ENCODE measurements around the gene TLE3.

The TLE3 gene

DNA sequence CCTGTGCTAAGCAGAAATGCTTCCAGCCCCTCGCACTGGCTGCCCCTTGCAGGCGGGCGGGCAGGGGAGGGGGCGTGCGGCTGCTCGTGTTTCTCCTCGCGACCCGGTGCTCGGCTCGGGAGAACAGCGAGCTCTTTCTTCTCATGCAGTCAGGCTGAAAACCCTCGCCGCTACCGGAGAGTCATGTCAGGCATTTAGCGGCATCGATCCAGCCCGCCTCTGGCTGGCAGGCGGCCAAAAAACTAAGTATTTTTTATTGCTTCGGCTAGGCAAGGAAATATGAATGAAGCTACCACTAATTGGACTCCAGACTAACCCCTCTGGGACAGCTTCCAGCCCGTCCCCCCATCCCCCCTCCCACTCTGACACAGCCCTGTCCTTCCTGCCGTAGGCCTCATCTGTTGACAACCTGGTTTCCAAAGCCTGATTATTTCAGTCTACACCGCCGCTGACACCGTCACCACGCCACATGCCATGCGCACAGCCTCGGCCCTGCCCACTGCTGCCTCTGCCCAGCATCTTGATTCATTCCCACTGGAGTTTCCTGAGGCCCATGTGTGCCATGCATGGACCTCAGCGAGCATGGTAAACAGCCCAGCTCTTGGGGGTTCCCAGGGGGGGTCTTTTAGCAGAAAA, 35.3 kb downstream of the TLE3 start:
- no peak for DNase-seq (ENCODE audit: low read depth)

DNA sequence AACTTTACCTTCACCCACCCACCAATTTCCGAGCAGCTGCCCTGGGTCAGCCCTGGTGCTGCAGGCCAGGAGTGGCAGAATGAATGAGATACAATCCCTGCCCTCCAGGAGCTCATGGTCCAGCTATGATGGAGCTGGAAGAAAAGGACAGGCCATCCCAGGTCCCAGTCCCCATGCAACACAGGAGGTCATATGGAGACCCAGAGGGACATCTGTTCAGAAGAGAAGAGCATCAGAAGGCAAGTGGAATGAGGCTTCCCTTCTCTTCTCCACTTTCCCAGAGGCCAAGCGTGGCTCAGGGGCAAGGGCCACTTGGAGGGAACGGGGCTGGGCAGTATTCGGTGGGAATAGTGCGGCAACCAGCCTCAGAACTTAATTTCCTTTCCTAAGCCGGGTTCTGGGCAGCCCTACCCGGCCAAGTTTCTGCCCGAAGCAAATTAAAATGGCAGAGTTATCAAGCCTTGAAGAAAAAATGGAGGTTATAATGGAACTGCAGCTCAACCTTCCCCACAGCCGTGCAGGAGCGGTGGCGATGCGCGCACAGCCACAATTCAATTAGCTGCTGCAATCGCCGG, 35.9 kb downstream of the TLE3 start:
- no peak for DNase-seq (ENCODE audit: low read depth)

DNA sequence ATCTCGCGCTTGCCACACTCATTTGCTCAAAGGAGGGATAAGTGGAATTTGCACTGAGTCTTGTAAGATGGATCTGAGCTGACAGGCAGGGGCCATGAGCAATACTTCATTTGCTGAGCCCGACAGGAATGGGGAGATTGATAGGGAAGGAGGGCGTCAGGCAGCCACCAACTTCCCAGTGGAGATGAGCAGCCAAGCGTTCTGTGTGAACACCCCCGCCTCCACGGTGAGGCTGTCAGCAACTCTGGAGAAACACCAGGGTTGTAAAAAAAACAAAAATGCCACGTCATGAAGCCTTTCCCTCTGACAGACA, 36.8 kb downstream of the TLE3 start:
- DNase-seq (ENCODE audit: low read depth) = no peak

- no peak for DNase-seq (ENCODE audit: low read depth)
Measured at GRCh38 chr15:70060214-70060992, 37.3 kb downstream of the TLE3 start.

DNA sequence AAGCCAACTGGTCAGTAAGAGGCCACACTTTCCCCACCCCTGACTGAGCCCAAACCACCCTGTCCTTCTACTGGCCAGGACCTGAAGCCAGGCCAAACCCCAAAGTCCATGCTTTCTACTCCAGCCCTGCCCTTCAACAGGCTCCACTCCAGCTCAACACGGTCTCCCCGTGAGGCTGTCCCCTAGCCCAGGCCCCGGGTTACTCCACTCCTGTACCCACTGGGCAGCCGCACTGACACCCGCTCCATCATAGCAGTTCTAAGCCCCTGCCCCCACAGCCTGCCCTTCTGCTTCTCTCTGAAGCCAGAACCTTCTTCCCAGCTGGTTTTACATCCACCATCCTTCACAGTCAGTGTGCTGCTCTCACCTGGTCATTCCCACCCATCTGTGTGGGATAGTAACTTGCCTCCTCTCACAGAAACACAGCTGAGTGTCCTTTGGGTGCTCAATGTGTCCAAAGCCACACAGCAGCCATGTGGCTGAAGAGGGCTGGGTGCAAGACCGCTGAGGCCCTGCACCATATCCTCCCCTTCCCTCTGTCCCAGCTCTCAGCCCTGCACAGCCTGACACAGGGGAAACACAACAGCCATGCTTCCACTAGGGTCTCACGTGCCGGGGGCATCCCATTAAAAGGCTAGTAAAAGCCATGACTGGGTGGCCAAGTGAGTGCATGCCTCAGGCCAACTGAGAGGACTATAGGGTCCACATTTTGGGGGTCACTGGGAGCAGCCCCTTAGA, 38.1 kb downstream of the TLE3 start:
- no peak for DNase-seq (ENCODE audit: low read depth)

- DNase-seq (ENCODE audit: low read depth) = no peak
Measured at GRCh38 chr15:70058642-70059360, 38.9 kb downstream of the TLE3 start.

GRCh38 chr15:70057931-70058641, 39.6 kb downstream of the TLE3 start:
- DNase-seq (ENCODE audit: low read depth) = no peak

GRCh38 chr15:70056091-70056680, 41.5 kb downstream of the TLE3 start:
- no peak for DNase-seq (ENCODE audit: low read depth)

DNA sequence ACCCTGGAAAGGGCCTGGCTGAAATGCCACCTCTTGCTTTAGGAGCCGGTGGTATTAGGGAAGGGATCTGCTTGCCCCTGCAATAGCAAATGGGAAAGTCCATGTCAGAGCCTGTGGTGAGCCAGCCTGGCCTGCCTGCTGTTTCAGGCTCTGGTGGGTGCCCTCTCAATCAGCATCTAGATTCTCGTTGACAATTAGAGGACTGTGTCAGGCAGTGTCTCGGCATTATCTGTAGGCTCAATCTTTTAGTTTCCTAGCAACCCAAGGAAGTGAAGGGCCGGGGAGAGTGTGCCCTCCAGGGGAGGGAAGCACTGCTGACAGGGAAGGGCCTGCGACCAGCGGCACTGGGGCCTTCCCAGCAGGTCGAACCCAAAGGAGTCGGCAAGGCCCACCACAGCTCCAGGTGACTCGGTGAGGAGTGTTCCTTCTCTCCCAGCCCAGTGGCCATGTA, 42.1 kb downstream of the TLE3 start:
- no peak for DNase-seq (ENCODE audit: low read depth)

GRCh38 chr15:70054884-70055387, 42.8 kb downstream of the TLE3 start:
- no peak for DNase-seq (ENCODE audit: low read depth)

GRCh38 chr15:70054366-70054765, 43.4 kb downstream of the TLE3 start:
- DNase-seq (ENCODE audit: low read depth) = no peak

GRCh38 chr15:70053716-70054229, 43.9 kb downstream of the TLE3 start:
- DNase-seq (ENCODE audit: low read depth) = no peak

DNA sequence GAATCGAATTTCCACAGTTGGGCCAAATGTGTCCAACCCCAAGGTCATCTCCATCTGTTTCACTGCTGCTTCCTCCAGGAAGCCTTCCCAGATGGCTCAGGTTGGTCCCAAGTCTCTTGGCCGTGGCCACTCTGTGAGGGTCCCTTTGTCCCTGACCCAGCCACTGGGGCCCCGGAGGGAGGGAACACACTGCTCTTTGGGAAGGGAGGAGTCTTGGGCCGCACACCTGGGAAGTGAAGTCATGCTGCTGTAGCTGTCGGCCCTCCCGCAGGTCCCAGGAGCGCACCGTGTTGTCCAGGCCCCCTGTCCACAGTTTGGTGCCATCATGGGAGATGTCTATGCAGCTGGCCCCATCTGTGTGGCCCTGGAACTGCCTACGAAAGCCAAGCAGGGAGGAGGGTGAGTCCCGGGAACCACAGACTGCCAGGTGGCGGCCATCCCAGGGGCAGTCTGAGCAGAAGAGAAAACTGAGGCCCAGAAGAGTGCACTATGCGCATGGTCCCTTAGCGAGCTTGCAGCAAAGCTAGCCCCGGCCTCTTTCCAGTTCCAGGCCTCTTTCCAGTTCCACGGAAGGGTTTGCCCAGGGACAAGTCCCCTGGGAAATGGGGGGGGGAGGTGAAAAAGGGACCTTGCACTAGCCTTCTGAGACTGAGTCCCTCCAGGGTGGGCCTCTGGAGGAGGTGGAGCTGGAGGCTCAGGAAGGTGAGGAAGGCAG, 44.6 kb downstream of the TLE3 start:
- DNase-seq (ENCODE audit: low read depth) = no peak

DNA sequence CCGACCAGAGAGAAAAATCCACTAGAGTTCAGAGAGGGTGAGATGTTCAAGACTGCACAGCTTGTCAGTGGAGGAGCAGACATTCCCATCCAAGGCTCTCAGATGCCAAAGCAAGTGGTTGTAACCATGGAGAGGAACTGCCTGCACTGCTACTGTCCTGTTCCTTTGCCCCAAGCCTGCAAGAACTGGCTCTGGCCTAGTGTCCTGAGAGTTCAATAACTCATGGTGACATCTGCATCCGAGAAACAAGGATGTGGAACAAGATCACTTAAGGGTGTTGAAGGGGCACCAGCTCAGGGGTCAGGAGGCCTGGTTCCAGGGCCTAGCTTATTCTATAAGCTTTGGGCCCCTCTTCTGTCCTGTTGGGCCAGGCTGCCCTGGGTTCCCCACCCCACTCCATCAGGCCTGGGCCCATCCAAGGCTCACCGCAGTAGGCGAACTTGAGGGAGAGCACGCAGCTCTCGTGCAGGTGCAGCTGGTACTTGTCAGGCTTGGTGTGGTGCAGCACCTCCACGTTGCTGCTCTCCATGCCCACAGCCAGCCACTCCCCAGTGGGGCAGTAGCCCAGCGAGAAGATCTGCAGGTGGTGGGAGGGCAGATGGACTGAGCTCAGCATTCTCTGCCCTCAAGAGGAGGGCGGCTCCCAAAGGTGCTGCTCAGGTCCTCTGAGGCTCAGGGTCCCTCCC, 45.6 kb downstream of the TLE3 start:
- no peak for DNase-seq (ENCODE audit: low read depth)

- DNase-seq (ENCODE audit: low read depth) = no peak
Measured at GRCh38 chr15:70050970-70051369, 46.7 kb downstream of the TLE3 start.

- no peak for DNase-seq (ENCODE audit: low read depth)
Measured at GRCh38 chr15:70050441-70050840, 47.3 kb downstream of the TLE3 start.

- DNase-seq (ENCODE audit: low read depth) = no peak
Measured at GRCh38 chr15:70049701-70050301, 47.9 kb downstream of the TLE3 start.

GRCh38 chr15:70048578-70049514, 48.9 kb downstream of the TLE3 start:
- DNase-seq (ENCODE audit: low read depth) = no peak

Data from activated T-cell treated with anti-CD3 and anti-CD28 coated beads for 48 hours (primary cell).